ENCODE measurements around the gene KAZN. TPM values are rescaled to one million over a fixed set of nuclear protein-coding genes. Genes with fewer than 3 reads are reported as not detected.
A peak's percentile ranks its signal among the peaks of the same experiment; 100 is the strongest.

Gene KAZN
- total RNA-seq, 1 donor from 2014 or later, result 21.2 TPM

- Histone ChIP-seq H3K4me1 (peaks cover 15% of the 10 kb centered on the region), H3K27ac (no peak overlapping the region), H3K4me3 (no peak overlapping the region), H3K36me3 (no peaks in the 10 kb centered on the region), H3K9me3 (no peaks in the 10 kb centered on the region), H3K27me3 (ENCODE audit: low read depth) (no peaks in the 10 kb centered on the region)
- ATAC-seq, result peak; percentile 29 to 34
- intact Hi-C loops (cut with DNase I), result no loop called here
- DNase-seq, result peak; percentile 58
- TF ChIP-seq CTCF (IDR thresholded peaks at IDR 0.05), result no peak
These were observed 134.7 kb downstream of the KAZN start for GRCh38 chr1:14733048-14733778.

GRCh38 chr1:14733779-14734140 lies 135.3 kb downstream of the KAZN start:
- Histone ChIP-seq H3K27ac (no peak overlapping the region), H3K4me3 (no peak overlapping the region), H3K27me3 (ENCODE audit: low read depth) (no peaks in the 10 kb centered on the region), H3K9me3 (no peaks in the 10 kb centered on the region), H3K36me3 (no peaks in the 10 kb centered on the region), H3K4me1 (peaks cover 15% of the 10 kb centered on the region)
- no peak for DNase-seq
- TF ChIP-seq CTCF (IDR thresholded peaks at IDR 0.05), result no peak
- intact Hi-C loops (cut with DNase I), result no loop called here
- no peak for ATAC-seq

- no peak for TF ChIP-seq CTCF (IDR thresholded peaks at IDR 0.05)
- Histone ChIP-seq H3K4me1 (peaks cover 15% of the 10 kb centered on the region), H3K4me3 (no peak overlapping the region), H3K27ac (no peak overlapping the region), H3K36me3 (no peaks in the 10 kb centered on the region), H3K27me3 (ENCODE audit: low read depth) (peaks cover 5% of the 10 kb centered on the region), H3K9me3 (no peaks in the 10 kb centered on the region)
- DNase-seq (no peak), ATAC-seq (no peak)
- intact Hi-C loops (cut with DNase I), result no loop called here
These were observed 137.4 kb downstream of the KAZN start for GRCh38 chr1:14735841-14736240.

- no peak for ATAC-seq
These were observed 139.1 kb downstream of the KAZN start for GRCh38 chr1:14737561-14738094.

GRCh38 chr1:14738235-14738634 lies 139.8 kb downstream of the KAZN start:
- peaks cover 9% of the 10 kb centered on the region for H3K27me3 ChIP-seq (ENCODE audit: low read depth)
- ATAC-seq (no peak), DNase-seq (no peak)
- H3K4me1 ChIP-seq, result peaks cover 12% of the 10 kb centered on the region
- H3K36me3 ChIP-seq, result no peaks in the 10 kb centered on the region
- no peaks in the 10 kb centered on the region for H3K9me3 ChIP-seq
- no peak overlapping the region for H3K27ac ChIP-seq
- intact Hi-C loops (cut with DNase I), result no loop called here
- H3K4me3 ChIP-seq, result no peak overlapping the region
- no peak for TF ChIP-seq CTCF (IDR thresholded peaks at IDR 0.05)

More at GRCh38 chr1:14737561-14738094, 139.1 kb downstream of the KAZN start:
- Histone ChIP-seq H3K4me3 (no peak overlapping the region), H3K4me1 (peaks cover 17% of the 10 kb centered on the region), H3K27ac (no peak overlapping the region), H3K36me3 (no peaks in the 10 kb centered on the region), H3K9me3 (no peaks in the 10 kb centered on the region), H3K27me3 (ENCODE audit: low read depth) (peaks cover 9% of the 10 kb centered on the region)
- TF ChIP-seq CTCF (IDR thresholded peaks at IDR 0.05), result no peak
- no peak for DNase-seq
- intact Hi-C loops (cut with DNase I), result no loop called here
